HG03558 (cell line): ENCODE results near the gene FOXQ1.
"Not testable (repeated sequence)": the region's sequence is repeated elsewhere in the genome, so short reads cannot be mapped to it uniquely, and the experiment has no call there.

ENCODE experiments used
- ATAC-seq: cut with Tn5 transposase; IDR thresholded peaks from one replicate; pipeline ENCODE4 v1.9.1; 2021; ENCODE audit warnings: moderate number of reproducible peaks; ENCODE audit not compliant: unreplicated experiment; ENCODE audit errors: extremely low read depth

FOXQ1 gene

DNA sequence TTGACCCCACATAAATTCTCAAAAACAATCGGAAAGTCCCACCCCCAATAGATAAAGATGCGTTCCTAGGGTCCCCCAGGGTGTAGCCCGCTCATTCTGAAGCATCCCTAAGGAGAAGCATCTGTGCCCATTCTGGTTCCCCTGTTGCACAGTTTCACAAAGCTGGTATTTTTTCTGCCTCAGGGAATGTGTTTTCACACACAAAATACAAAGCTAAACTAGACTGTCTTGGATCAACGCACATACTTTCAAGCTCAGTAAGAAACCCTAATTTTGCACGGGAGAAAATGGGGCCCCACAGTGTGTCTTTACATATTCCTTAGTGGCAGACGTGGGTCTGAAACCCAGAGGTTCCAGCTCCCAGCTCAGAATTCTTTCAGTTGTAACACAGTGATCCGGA is 6.1 kb downstream of the FOXQ1 start:
- ATAC-seq: no peak

DNA sequence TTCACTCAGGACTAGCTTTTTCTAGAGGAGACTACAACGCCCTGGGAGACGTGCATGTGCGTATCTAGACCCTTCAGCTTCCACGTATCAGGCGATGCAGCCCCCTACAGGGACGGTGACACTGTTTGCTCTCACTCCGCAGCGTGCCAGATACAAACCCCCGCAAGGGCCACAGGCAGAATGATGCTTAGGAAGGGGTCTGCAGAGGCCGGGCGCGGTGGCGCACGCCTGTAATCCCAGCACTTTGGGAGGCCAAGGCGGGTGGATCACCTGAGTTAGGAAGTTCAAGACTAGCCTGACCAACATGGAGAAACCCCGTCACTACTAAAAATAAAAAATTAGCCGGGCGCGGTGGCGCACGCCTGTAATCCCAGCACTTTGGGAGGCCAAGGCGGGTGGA is 6.7 kb downstream of the FOXQ1 start:
- not testable (repeated sequence) for ATAC-seq

DNA sequence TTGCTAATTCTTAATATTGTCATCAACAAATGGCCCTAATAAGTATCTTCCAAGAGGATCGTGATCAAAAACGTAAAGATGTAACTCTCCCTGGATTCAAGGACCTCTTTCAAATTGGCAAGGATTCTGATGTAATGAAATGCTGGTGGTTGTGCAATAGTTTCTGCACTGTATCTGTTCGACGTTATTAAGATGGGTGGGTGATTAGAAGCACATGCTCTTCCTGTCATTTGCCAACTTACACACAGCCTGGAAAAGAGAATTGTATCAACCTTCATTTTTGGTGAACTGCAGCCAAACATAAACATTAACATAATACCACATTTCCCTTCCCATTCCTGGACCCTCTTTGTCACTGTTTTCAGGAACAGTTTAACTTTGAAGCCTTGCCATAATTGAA is 9.8 kb downstream of the FOXQ1 start:
- no peak for ATAC-seq

DNA sequence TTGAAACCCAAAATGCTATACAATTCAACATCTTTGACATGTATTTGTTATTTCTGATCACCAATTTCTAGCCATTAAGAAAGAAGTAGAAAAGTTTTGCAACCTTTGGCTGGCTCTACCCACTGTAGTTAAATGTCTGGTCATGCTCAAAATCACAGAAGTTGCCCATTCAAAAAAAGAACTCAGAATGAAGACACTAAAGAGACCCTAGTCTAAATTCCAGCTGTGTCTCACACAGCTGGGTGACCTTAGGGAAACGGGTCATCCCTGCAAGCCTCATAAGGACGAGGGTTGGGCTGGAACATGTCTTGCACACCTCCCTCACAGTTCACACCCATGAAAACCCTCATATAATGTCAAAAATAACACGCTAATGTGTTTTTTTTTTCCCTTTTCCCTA is 10.3 kb downstream of the FOXQ1 start:
- ATAC-seq: no peak

DNA sequence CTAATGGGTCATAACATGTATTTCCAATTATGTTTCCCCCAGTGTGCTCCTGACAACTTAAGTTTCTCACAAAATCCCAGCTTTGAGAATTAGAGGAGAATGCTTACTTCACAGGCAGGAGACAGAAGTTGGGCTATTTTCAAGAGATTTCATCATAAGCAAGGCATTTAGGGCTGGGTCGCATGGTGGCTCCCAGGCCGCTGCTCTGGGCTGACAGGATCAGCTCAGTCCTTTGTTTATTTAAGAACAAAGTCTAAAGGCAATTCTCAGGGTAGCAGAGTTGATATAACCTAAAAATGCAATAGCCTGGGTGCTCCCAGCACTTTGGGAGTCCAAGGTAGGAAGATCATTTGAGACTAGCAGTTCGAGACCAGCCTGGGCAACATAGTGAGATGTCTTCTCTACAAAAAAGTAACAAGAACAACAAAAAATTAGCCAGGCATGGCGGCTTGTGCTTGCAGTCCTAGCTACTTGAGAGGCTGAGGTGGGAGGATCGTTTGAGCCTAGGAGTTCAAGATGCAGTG is 10.9 kb downstream of the FOXQ1 start:
- no peak for ATAC-seq

DNA sequence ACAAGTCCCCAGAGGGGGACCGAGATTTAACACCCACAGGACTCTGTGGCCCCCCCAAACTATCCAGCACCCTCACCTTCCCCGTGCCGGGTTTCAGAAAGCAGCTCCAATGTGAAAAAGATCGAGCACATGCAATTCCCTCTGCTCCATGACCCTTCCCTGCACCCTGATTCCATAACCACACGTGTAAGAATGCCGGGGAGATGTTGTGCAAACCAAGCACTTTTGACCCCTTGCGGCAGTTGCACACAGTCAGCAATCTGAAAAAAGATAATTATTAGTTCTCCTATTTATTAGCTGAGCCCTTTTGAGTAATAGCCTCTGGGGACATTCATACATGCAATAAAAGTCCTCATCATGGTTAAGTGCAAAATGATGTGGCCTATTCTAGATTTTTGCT is 13.0 kb downstream of the FOXQ1 start:
- ATAC-seq: no peak

DNA sequence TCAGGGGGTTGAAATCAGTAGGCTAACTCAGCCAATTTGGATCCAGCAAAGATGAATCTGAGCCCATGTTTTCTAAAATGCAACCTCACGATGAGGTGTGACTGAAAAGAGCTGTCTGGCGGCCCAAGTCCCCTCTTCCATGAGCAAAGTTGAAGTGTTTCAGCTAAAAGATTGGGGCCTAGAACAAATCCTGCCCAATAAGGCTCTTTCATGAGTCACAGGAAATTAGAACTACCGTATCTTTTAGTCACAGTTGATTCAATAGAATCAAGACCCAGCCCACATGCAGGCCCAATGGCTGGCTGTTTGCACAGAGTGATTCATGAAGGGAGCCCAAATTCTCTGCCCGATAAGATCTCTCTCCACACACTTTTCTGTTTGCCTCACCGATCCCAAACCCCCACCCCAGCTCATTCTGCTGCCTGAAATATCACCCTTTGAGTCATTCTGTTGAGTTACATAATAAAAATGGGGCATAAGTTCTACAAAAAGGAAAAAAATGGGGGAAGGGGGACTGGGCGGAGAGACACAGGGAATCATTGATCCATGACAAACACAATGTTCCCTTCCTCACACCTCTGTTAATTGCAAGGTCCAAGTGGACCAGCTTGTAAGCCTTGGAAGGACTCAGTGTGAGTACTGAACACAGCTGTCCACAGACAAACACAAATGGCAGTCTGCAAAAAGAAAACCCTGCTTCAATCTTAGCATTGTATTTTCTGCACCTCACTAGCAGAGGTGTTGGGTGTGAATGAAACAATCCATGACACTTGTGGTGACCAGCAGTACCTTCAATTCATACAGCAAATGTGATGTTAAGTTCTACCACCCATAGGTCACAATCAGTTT is 13.8 kb downstream of the FOXQ1 start:
- no peak for ATAC-seq

DNA sequence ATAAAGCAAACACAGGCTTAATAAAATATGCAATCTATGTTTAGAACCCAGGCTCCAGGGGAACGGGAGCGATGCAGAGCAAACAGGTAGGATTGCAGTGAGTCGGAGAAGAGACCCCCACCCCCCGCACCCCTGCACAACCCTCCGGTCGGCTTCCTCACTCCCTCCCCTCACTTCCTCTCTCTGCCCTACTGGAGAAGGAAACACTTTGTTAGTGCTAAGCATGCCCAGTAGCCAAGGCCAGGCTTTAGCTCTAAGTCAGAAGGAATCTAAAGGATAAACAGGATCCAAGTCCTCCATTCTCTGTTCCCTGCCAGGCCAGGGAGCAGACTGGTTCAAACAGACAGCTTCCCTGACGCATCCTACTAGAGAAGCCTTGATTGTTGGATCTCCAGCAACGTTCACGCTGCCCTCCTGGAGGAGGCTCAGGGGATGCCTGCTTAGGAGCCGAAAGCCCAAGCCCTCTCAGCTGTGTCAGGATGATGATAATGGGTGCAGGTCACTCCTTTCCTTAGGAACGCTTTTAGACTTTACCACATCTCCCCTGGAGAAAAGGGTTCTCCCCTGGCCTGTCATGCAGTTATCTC is 14.7 kb downstream of the FOXQ1 start:
- ATAC-seq: no peak

DNA sequence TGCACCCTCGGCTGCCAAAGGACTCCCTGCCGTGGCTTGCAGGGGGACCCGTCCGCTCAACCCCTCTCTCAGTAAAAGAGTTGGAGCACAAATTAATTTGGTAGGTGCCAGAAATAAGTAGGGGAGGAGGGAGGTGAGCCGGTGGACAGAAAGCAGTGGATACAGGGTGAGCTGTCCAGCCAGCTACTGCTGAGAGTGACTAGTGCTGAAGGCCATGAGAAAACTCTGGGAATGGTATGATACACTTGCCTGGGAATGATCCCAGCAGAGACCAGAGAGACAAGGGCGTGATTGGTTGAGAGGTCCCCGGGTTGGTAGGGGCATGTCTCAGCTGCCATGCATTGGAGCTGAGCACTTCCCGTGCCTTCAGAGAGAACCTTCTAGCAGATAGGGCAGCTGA is 15.7 kb downstream of the FOXQ1 start:
- ATAC-seq: no peak

DNA sequence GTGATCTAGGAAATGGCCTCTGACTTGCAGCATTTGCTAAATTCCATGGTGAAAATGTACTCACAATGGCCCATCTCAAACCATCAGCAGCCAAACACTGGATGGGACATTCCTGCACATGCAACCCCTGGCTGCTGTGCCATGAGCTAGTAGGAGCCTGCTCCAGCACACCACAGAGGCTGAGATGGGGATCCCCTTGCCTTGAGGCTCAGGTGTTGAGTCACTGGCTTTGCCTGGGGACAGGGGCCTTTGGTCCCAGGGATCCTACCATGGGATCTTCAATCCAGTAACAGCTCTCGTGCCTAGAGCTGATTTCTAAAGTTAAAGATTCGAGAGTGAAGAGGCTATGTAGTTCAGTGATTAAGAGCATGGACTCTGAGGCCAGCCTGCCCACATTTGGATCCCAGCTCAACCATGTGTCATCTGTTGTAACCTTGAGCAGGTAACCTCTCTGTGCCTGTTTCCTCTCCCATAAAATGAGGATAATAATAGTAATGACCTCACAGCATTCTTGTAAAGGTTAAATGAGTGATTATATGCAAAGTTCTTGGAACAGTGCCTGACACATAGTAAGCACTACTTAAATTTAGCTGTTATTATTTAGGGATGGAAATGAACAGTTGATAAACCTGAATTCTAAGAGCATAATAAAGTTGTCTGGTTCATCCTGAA is 16.4 kb downstream of the FOXQ1 start:
- ATAC-seq: no peak

DNA sequence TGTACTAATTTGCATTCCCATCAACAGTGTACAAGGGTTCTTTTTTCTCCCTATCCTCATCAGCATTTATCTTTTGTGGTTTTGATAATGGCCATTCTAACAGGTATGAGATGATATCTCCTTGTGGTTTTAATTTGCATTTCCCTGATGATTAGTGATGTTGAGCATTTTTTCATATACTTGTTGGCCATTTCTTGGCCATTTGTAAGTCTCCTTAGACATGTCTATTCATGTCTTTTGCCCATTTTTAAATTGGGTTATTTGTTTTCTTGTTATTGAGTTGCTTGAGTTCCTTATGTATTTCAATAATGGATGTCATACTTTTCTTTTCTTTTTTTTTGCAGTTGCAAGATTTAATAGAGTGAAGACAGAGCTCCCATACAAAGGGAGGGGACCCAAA is 17.8 kb downstream of the FOXQ1 start:
- ATAC-seq: no peak

DNA sequence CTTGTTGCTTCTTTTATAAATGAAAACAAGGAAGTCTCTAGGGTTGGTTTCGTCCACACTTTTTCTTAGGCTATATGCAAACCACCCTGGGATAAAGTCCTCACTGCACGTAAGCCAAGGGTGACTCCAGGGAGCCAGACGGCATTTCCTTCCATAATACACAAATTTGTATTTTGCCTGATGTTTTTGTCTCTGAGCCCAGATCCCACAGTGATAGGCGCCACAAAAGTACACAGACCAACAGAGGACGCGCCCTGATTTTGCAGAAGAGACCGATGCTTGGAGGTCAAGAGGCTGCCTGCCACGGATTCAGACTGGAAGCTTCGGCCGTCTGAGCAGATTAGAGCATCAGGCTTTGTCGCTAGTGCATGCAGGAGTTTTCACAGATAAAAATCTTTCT is 22.8 kb downstream of the FOXQ1 start:
- ATAC-seq: no peak

DNA sequence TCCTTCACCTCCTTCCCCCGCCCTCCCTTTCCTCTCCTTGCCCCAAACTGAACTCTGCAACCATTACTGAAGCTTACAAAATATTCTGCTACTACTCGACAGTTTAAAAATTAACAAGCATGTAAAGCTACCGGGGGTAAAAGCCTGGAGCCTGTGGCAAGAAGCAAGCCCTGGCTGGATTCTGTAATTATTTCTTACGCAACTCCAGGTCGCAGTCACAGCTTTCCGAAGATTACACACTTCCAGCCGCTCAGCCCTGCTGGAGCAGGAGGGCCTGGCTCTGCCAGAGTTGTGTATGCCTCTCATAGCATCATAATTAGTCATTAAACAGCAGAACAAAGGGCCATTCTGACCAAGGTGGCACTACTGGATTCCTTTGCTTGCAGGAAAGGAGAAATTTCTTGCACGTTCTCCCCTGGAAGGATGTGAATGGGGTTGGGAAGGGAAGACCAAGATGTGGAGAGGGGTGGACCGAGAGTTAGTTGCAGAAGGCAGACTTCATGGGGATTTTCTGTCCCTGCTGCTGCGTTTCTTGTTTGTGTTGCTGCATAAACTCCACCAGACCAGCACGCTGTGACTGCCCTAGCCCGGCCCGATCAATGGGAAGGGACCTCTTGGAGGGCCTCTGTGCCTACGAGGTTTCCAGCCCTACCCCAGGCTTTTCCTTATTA is 23.6 kb downstream of the FOXQ1 start:
- ATAC-seq: no peak

DNA sequence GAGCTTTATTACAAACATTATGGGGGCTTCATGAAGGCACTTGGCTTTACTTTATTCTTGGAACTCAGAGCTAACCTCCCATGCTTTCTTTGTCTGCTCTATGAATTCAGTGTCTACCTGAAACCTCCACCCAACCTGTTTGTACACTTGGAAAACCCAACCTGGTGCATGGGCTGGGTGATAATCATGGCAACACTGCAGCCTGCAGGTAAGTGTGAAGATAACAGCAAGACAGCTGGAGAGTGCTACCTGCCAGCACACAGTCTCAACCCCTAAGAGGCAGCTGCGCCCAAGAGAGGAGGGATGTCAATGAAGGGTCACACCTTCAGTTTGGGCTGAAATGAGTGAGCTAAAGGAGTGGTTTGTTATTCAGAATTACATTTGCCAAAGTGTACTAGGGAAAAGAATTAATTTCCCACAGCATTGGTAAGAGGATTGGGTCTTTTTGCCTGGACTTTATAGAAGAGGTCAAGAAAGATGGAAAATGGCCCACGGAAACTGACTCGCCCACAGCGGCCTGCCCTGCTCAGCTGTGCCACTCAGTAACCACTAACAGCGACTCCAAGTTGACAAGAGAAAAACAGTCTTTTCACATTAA is 24.4 kb downstream of the FOXQ1 start:
- ATAC-seq: no peak

DNA sequence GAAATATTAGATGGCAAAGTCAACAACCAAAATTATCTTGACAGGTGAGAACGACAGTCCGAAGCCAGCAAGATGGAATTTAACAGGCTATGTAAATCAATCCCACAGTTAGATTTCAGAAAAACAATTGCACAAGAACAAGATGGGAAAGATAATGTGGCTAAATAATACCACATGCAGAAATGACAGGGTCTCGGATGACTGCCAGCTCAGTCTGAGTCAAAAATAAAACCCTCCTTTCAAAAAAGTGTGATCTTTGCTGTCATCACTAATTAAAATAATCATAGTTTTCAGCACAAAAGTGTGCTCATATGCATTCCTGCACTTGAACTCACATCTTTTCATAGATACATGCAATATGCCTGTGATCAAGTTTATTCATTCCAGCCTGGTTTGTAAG is 25.9 kb downstream of the FOXQ1 start:
- ATAC-seq: no peak

DNA sequence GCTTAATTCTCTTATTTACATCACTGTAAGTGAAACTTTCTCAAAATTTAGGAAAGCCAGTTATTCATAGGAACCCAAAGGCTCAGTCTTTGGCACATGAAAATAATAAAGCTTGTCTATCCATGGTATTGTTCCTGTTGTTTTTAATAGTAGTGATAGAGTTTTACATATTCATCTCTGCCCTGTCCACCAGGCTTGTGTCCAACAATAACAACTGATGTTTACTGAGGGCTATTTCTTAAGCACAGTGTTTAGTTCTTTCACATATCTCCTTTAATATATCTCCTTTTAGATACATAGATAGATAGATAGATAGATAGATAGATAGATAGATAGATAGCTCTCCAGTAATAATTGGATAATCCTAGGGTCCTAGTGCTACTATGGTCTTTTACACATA is 34.2 kb downstream of the FOXQ1 start:
- ATAC-seq: no peak

DNA sequence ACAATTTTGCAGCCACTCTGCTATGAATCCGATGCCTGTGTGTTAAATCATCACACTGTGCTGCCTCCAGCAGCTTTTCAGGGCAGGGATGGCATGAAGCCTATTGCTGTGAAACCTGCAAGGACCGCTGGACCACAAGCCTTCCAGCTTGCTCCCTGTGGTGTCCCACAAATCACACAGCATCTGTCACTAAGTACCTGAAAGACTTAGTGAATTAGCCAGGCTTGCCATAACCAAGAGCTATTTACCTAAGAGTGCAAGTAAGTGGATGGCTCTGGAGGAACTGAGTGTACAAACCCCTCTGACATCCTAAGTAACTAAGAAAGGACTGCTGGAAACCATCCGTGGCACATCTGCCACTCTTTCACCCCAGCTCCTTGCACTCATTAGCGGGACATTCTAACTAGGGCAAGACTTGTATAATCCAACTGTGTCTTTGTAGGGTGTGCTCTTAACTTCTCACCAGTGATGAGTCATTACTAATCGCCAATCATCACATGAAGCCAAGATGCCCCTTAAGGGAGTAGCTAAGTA is 34.7 kb downstream of the FOXQ1 start:
- ATAC-seq: no peak

DNA sequence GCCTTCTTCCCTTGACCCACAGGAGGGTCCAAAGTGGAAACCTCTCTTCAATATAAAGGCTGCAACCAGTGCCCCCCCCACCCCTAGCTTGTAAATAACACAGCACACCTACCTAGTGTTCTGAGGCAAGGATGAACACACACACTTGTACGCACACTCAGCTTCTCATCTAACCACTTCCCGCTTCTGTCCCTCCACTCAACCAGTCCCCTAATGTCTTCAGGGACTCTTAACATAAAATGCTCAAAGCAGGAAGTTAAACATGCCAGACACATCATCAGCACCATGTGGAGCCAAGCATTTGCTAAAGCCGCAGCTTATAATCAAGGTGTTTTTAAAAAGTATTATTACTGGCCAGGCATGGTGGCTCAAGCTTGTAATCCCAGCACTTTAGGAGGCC is 35.3 kb downstream of the FOXQ1 start:
- no peak for ATAC-seq

DNA sequence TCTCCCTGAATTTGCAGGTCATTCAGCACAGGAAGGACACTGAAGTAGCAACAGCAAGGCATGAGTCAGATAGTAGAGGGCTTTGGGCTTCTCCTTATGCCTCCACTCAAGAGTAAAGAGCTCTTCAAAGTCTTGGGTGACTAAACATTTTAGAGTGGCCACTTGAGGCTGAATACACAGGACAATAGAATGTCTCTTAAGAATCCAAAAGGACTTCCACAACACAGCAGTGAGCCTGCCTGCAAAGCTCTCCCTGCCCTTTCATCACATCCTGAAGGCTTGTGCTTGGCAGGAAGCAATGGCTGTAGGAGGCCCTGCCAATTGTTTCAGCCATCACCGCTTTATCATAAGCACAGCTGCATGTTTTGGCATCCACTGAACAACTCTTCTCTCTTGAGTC is 36.8 kb downstream of the FOXQ1 start:
- no peak for ATAC-seq

DNA sequence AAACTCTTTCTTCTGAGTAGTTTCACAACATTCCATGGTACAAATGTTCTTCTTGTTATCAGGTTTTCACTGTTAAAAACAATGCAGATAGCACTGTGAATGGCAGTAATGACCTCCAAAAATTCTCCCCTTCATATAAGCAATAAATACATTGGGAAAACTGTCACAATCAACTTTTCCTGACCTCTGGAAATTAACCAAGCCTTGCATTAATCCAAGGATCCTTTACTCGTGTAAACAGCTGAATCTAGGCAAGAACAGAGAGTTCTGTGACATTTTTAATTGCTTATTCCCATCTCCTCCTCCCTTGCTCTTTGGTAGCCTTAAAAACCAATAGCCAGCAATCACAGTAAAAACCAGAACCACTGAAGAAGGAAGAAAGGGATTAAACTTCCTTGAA is 37.8 kb downstream of the FOXQ1 start:
- ATAC-seq: no peak
